Ovary (tissue), 9 donors: Measurements from ENCODE around the gene CTU1. TPM values are rescaled to one million over a fixed set of nuclear protein-coding genes. Genes with fewer than 3 reads are reported as not detected.

ENCODE experiments used
- DNase-seq, 5 donors: peaks; one replicate each; pipeline ENCODE4 v3.0.0-alpha.2; 2019 to 2020
- H3K27ac ChIP-seq, 2 donors: fragments of 200-600 bp; one replicate each; pipeline versions ENCODE4 v1.5.1 to v1.8.0; 2019 to 2022
- H3K27me3 ChIP-seq: fragments of 200-600 bp; one replicate; pipeline ENCODE4 v1.8.0; 2022
- H3K36me3 ChIP-seq: fragments of 200-600 bp; sonication (generic); one replicate; pipeline ENCODE4 v1.5.1; 2019
- H3K4me1 ChIP-seq: one replicate; pipeline ENCODE4 v1.8.1; 2013; ENCODE audit warnings: mild to moderate bottlenecking, moderate library complexity; ENCODE audit not compliant: insufficient read depth
- H3K4me3 ChIP-seq: fragments of 200-600 bp; sonication (generic); one replicate; pipeline ENCODE4 v1.5.1; 2017
- H3K9me3 ChIP-seq, 2 donors: fragments of 200-600 bp in 1 of 2; sonication (generic) in 1 of 2; one replicate each; pipeline versions ENCODE4 v1.5.1 to v1.8.1; 2013 to 2019; ENCODE audit warnings: mild to moderate bottlenecking in 1 of 2, moderate library complexity in 1 of 2
- EP300 ChIP-seq: sonication (generic); formaldehyde crosslinking; IDR thresholded peaks from one replicate; pipeline ENCODE4 v1.6.1; 2017; ENCODE audit warnings: antibody characterized with exemption
- POLR2A ChIP-seq: fragments of 450-650 bp; IDR thresholded peaks from one replicate; pipeline ENCODE4 v1.6.1; 2017; ENCODE audit warnings: antibody characterized with exemption, mild to moderate bottlenecking, moderate library complexity
- WGBS, 3 donors: extraction: QIAGEN DNeasy Blood & Tissue Kit in 1 of 3; methylation state at CpG; one replicate each; pipeline versions ENCODE4 v1.1.5 to v1.1.7; 2013 to 2017; 5-methylcytosine and 5-hydroxymethylcytosine counted together
- intact Hi-C, 4 donors: fragments of 100-400 bp; cut with DNase I; formaldehyde crosslinking; loops; one replicate each; pipeline versions ENCODE4 v1.11.0 to v1.15.1; 2022 to 2023
- polyA plus RNA-seq, 2 donors: library from polyadenylated mRNA; stranded (reverse); fragments of 200-250 nt in 1 of 2; fragments of 350-450 nt in 1 of 2; fragmentation: Illumina TruSeq in 1 of 2; extraction: RNeasy Lipid Tissue Mini Kit (QIAGEN cat#74804) in 1 of 2; gene quantifications; one replicate each; pipeline ENCODE4 v1.2.3, GENCODE V29; 2013 to 2014
- total RNA-seq, 7 donors: library from RNA; depleted of rRNA in 2 of 7; stranded (reverse); fragments of >200 nt in 2 of 7; fragmentation: NEBNext Ultra II Directional in 3 of 7; extraction: Animal tissue kit (Norgen Biotek cat#: 25700) in 3 of 7; gene quantifications; one replicate each; pipeline versions ENCODE4 v1.1.0 to v1.2.4, GENCODE V29; 2016 to 2023
- TF ChIP-seq, protein P1 (sequence below), 3 donors: fragments of 450-650 bp in 2 of 3; fragments of 200-600 bp in 1 of 3; IDR thresholded peaks; one replicate each; pipeline versions ENCODE4 v1.5.1 to v1.8.0; 2016 to 2022; ENCODE audit warnings: antibody characterized with exemption in 3 of 3, mild to moderate bottlenecking in 1 of 3
- donor health status: DM: no; HTN: no; CAD: no; lungs with moderate emphysema.
- donor health status: DM: no; HTN: no; CAD: no.
- donor health status: Bipolar disorder and iron deficiency.
- donor health status: DM: yes; HTN: yes; CAD: no.
- donor health status: DM: no; HTN: no; CAD: no.
- donor health status: DM: yes; HTN: yes; CAD: no.

Gene CTU1
- total and polyA plus RNA-seq, 9 donors = 1.1 to 17.2 (median 12.3) TPM

DNA sequence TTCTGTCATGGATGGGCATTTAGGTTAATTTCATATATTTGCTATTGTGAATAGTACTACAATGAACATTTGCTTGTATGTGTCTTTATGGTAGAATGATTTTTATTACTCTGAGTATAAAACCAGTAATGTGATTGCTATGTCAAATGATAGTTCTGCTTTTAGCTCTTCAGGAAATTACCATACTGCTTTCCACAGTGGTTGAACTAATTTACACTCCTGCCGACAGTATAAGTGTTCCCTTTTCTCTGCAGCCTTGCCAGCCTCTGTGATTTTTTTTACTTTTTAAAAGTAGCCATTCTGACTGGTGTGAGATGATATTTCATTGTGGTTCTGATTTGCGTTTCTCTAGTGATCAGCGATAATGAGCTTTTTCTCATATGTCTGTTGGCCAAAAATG lies 40.4 kb upstream of the CTU1 start:
- TF ChIP-seq, protein P1, sequence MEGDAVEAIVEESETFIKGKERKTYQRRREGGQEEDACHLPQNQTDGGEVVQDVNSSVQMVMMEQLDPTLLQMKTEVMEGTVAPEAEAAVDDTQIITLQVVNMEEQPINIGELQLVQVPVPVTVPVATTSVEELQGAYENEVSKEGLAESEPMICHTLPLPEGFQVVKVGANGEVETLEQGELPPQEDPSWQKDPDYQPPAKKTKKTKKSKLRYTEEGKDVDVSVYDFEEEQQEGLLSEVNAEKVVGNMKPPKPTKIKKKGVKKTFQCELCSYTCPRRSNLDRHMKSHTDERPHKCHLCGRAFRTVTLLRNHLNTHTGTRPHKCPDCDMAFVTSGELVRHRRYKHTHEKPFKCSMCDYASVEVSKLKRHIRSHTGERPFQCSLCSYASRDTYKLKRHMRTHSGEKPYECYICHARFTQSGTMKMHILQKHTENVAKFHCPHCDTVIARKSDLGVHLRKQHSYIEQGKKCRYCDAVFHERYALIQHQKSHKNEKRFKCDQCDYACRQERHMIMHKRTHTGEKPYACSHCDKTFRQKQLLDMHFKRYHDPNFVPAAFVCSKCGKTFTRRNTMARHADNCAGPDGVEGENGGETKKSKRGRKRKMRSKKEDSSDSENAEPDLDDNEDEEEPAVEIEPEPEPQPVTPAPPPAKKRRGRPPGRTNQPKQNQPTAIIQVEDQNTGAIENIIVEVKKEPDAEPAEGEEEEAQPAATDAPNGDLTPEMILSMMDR (IDR thresholded peaks at IDR 0.05) = no peak
- no peak for TF ChIP-seq POLR2A
- no peak for TF ChIP-seq EP300
- Histone ChIP-seq H3K4me1 (no peaks in the 10 kb centered on the region), H3K36me3 (no peaks in the 10 kb centered on the region), H3K27me3 (no peaks in the 10 kb centered on the region), H3K27ac (no peak overlapping the region), H3K9me3 (no peaks in the 10 kb centered on the region), H3K4me3 (no peak overlapping the region)
- 86 to 90% (median 89%) methylated on average over 3 of the region's 3 CpGs for whole genome bisulfite sequencing, 3 donors
- intact Hi-C loops = no loop called here
- DNase-seq = no peak

GRCh38 chr19:51147663-51148062 lies 39.5 kb upstream of the CTU1 start:
- 7 to 16% (median 9%) methylated on average over 1 of the region's 1 CpG for WGBS, 3 donors
- H3K27ac ChIP-seq = no peak overlapping the region

GRCh38 chr19:51146751-51147150 lies 38.5 kb upstream of the CTU1 start:
- Histone ChIP-seq H3K36me3 (no peaks in the 10 kb centered on the region), H3K27me3 (no peaks in the 10 kb centered on the region), H3K9me3 (no peaks in the 10 kb centered on the region), H3K4me3 (no peak overlapping the region), H3K27ac (no peak overlapping the region), H3K4me1 (no peaks in the 10 kb centered on the region)
- TF ChIP-seq EP300 (no peak), POLR2A (no peak)
- TF ChIP-seq, protein P1 (IDR thresholded peaks at IDR 0.05) = no peak
- DNase-seq = no peak
- intact Hi-C loops = no loop called here
- WGBS, 3 donors = 95 to 97% (median 95%) methylated on average over 7 of the region's 7 CpGs

More at GRCh38 chr19:51147663-51148062, 39.5 kb upstream of the CTU1 start:
- H3K9me3 ChIP-seq = no peaks in the 10 kb centered on the region
- TF ChIP-seq EP300 = no peak
- no peak for TF ChIP-seq POLR2A
- TF ChIP-seq, protein P1 (IDR thresholded peaks at IDR 0.05) = no peak
- H3K27me3 ChIP-seq = no peaks in the 10 kb centered on the region
- no peak for DNase-seq
- no peaks in the 10 kb centered on the region for H3K4me1 ChIP-seq
- H3K36me3 ChIP-seq = no peaks in the 10 kb centered on the region
- intact Hi-C loops = no loop called here
- H3K4me3 ChIP-seq = no peak overlapping the region

GRCh38 chr19:51145916-51146493 lies 37.8 kb upstream of the CTU1 start:
- intact Hi-C loops = no loop called here
- WGBS, 3 donors = 80 to 85% (median 82%) methylated on average over 4 of the region's 4 CpGs
- Histone ChIP-seq H3K36me3 (no peaks in the 10 kb centered on the region), H3K4me3 (no peak overlapping the region), H3K27ac (no peak overlapping the region), H3K4me1 (no peaks in the 10 kb centered on the region), H3K9me3 (no peaks in the 10 kb centered on the region), H3K27me3 (no peaks in the 10 kb centered on the region)
- no peak for DNase-seq
- no peak for TF ChIP-seq POLR2A
- TF ChIP-seq, protein P1 (IDR thresholded peaks at IDR 0.05) = no peak
- no peak for TF ChIP-seq EP300
